ENCODE results near the gene C4B. TPM values are rescaled to one million over a fixed set of nuclear protein-coding genes. Genes with fewer than 3 reads are reported as not detected.

Gene C4B
- total RNA-seq, 1 experiment from 2014 or later, result 2.7 TPM

- no peak overlapping the region for H4K5ac ChIP-seq (ENCODE audit: insufficient read length, low read depth, low read length)
- H4K8ac ChIP-seq (replicated peaks; ENCODE audit: insufficient read length, low read depth, low read length), result no peak overlapping the region
- H3K14ac ChIP-seq (ENCODE audit: insufficient read depth, low read length), result no peak overlapping the region
- no peak overlapping the region for H2AFZ ChIP-seq (ENCODE audit: low read length)
- no peaks in the 10 kb centered on the region for H3K27me3 Mint-ChIP-seq (ENCODE audit: low read depth)
- DNase-seq, result no peak
- peaks cover 5 to 7% of the 10 kb centered on the region in 2 experiments for H3K4me1 Mint-ChIP-seq
- H3K56ac ChIP-seq (ENCODE audit: insufficient read length, low read depth, low read length), result no peak overlapping the region
- no peaks in the 10 kb centered on the region for H3K9me3 ChIP-seq (ENCODE audit: control insufficient read depth, low read depth, low read length)
- H2BK120ac ChIP-seq (ENCODE audit: low read depth, low read length, poor library complexity, severe bottlenecking), result no peak overlapping the region
- H2BK5ac ChIP-seq (ENCODE audit: insufficient read length, low read length), result no peak overlapping the region
- H3K27ac ChIP-seq (ENCODE audit: insufficient read length, low read depth, low read length), result no peak overlapping the region
- H3K36me3 Mint-ChIP-seq (ENCODE audit: insufficient read depth in 1 of 3, low read depth in 3 of 3), result peaks cover 13 to 36% (median 27%) of the 10 kb centered on the region in 3 experiments
- TF ChIP-seq CTCF (conservative IDR thresholded peaks at IDR 0.05), result no peak
- no peaks in the 10 kb centered on the region for H4K20me1 ChIP-seq (ENCODE audit: control insufficient read depth, insufficient read depth, insufficient read length)
- no peak overlapping the region for H3T11ph ChIP-seq (ENCODE audit: low read length)
- no peak overlapping the region for H3K4ac ChIP-seq (ENCODE audit: low read depth, low read length)
- H3K79me2 ChIP-seq (ENCODE audit: insufficient read depth, low read length), result no peaks in the 10 kb centered on the region
- no peak overlapping the region for H3K4me3 Mint-ChIP-seq
- no peak overlapping the region for H3K9ac ChIP-seq (ENCODE audit: extremely low read depth, insufficient read length, low read length)
- no CpG with 5 or more reads among the region's 12 CpGs for WGBS (ENCODE audit: extremely low coverage, insufficient read length, low lambda C conversion rate)
- H3K4me1 ChIP-seq (ENCODE audit: insufficient read depth, low read length), result peaks cover 1% of the 10 kb centered on the region; the same call in 1 of the 2 replicates
- no peak overlapping the region for H2AK5ac ChIP-seq (ENCODE audit: insufficient read length, low read length)
- no peak overlapping the region for H3K18ac ChIP-seq (ENCODE audit: insufficient read length, low read depth, low read length)
- H3K27me3 ChIP-seq (ENCODE audit: insufficient read depth, low read length), result no peaks in the 10 kb centered on the region
- H2BK20ac ChIP-seq (ENCODE audit: low read depth, low read length, poor library complexity, severe bottlenecking), result no peak overlapping the region
- no peak overlapping the region for H3K4me2 ChIP-seq (ENCODE audit: insufficient read depth, insufficient read length, low read length)
- no peaks in the 10 kb centered on the region for H3K79me1 ChIP-seq (ENCODE audit: insufficient read depth, low read depth, low read length, poor library complexity, severe bottlenecking)
- no peak overlapping the region for H4K91ac ChIP-seq (ENCODE audit: insufficient read length, low read depth, low read length)
- no peak overlapping the region for H3K27ac Mint-ChIP-seq
- H3K23ac ChIP-seq (ENCODE audit: insufficient read length, low read depth, low read length), result no peak overlapping the region
- peaks cover 6 to 13% of the 10 kb centered on the region in 2 experiments for H3K9me3 Mint-ChIP-seq
- H2BK15ac ChIP-seq (ENCODE audit: low read depth, low read length), result no peak overlapping the region
- no peak overlapping the region for H2BK12ac ChIP-seq (ENCODE audit: insufficient read length, low read depth, low read length)
- peaks cover 2% of the 10 kb centered on the region for H3K23me2 ChIP-seq (ENCODE audit: insufficient read length, low read depth, low read length, poor library complexity, severe bottlenecking)
Measured at GRCh38 chr6:31977816-31978431, 36.7 kb upstream of the C4B start.
